ENCODE data around the gene KLHDC4. TPM values are rescaled to one million over a fixed set of nuclear protein-coding genes. Genes with fewer than 3 reads are reported as not detected.

KLHDC4 gene
- total and polyA plus RNA-seq, 9 of the 15 experiments (the other 6 are each of a cell fraction or from before 2014, with no cell fraction given): 1.3 to 68.1 (median 32.8) TPM

- no peak for TF ChIP-seq ZNF23 (CRISPR knock-in tag; IDR thresholded peaks at IDR 0.05)
- TF ChIP-seq MEF2D (tag; conservative IDR thresholded peaks at IDR 0.05; ENCODE audit: low read depth): no peak
- TF ChIP-seq ZNF511 (CRISPR knock-in tag; IDR thresholded peaks at IDR 0.05): no peak
Observed at GRCh38 chr16:87687126-87687910, 78.5 kb downstream of the KLHDC4 start (continued).

- in situ Hi-C loops (cut with MboI): no loop called here
- H3K36me3 ChIP-seq (ENCODE audit: control insufficient read depth, insufficient read depth, low read length): no peaks in the 10 kb centered on the region
- no peaks in the 10 kb centered on the region for H3K9me3 ChIP-seq (replicated peaks; ENCODE audit: control insufficient read depth, insufficient read depth, low read depth, low read length)
- ChIA-PET POLR2A (interaction anchor here (0.8 kb wide), 1 partner anchor 892 kb away, joined by 4 read pairs; no protein-coding TSS in a partner anchor), CTCF (ENCODE audit: low intra/inter-chr PET ratio) (no interaction called here)
- H3K79me2 ChIP-seq (ENCODE audit: control insufficient read depth, insufficient read depth, low read length): no peaks in the 10 kb centered on the region
- peaks cover 8% of the 10 kb centered on the region for H4K20me1 ChIP-seq (replicated peaks; ENCODE audit: control insufficient read depth, insufficient read depth, low read length)
- H3K27ac ChIP-seq (ENCODE audit: extremely low read depth, low read depth, low read length): no peak overlapping the region
- H3K4me2 ChIP-seq (ENCODE audit: insufficient read depth, low read length): no peak overlapping the region
- TF ChIP-seq POLR2G (IDR thresholded peaks at IDR 0.05; ENCODE audit: low read depth, low read length): peak; percentile 13; the same call in 1 of the 2 replicates
- TF ChIP-seq PRDM10 (IDR thresholded peaks at IDR 0.05; ENCODE audit: partially characterized antibody): no peak
- DNase-seq (ENCODE audit: extremely low read depth in 1 of 4, low spot score in 3 of 4) (no peak), FAIRE-seq (no peak), ATAC-seq (no peak)
- intact Hi-C loops (cut with micrococcal nuclease): no loop called here
- H3K4me3 ChIP-seq: no peak overlapping the region
- peaks cover 0 to 48% of the 10 kb centered on the region in 2 experiments; a peak in 2 of 5 replicates for H3K4me1 ChIP-seq (replicated peaks in 1 of 2; ENCODE audit: control insufficient read depth in 2 of 2, insufficient read depth in 2 of 2, low read length in 2 of 2)
- H2AFZ ChIP-seq (ENCODE audit: low read depth, low read length): no peak overlapping the region
- peaks cover 22 to 69% of the 10 kb centered on the region in 2 experiments; a peak in 4 of 5 replicates for H3K27me3 ChIP-seq (ENCODE audit: control insufficient read depth in 2 of 2, insufficient read depth in 2 of 2, low read length in 2 of 2)
- no TSS peak for BruUV-seq (replicated peaks)
- H3K9ac ChIP-seq (ENCODE audit: insufficient read depth in 1 of 2, low read depth in 2 of 2, low read length in 2 of 2): no peak overlapping the region
- 15% methylated on average over 12 of the region's 13 CpGs for WGBS (ENCODE audit: insufficient coverage, low coverage, missing lambda C conversion rate)
- no peaks in the 10 kb centered on the region for H3K9me1 ChIP-seq (ENCODE audit: control insufficient read depth, insufficient read depth, low read length)
Observed at GRCh38 chr16:87686697-87687096, 79.1 kb downstream of the KLHDC4 start.
